PC-3 (cell line): ENCODE data around the gene TSSK2. TPM values are rescaled to one million over a fixed set of nuclear protein-coding genes. Genes with fewer than 3 reads are reported as not detected.

Experiments used
- ATAC-seq: fragments of 200-7000 bp; cut with Tn5 transposase; 2 replicates; pipeline ENCODE4 v1.9.1; 2020; ENCODE audit warnings: mild to moderate bottlenecking, moderate library complexity
- BruUV-seq: library from RNA; stranded (reverse); fragments of 400-500 nt; replicated peaks from 2 replicates; lab custom pipeline; 2021; lab: Mats Ljungman, UMichigan
- CTCF ChIA-PET: fragments of 300-600 bp; sonication (Branson Sonifier 250); formaldehyde crosslinking; loops from one replicate; lab custom pipeline; 2022; ENCODE audit warnings: antibody characterized with exemption; lab: Charles Lee
- POLR2A ChIA-PET: fragments of 300-600 bp; sonication (Branson Sonifier 250); formaldehyde crosslinking; loops from one replicate; lab custom pipeline; 2022; ENCODE audit warnings: antibody characterized with exemption; ENCODE audit not compliant: unreplicated experiment; lab: Charles Lee
- DNase-seq: peaks from one replicate; pipeline ENCODE4 v3.0.0-alpha.2; 2015
- H2AFZ ChIP-seq: fragments of 300-600 bp; sonication (generic); 2 replicates; pipeline ENCODE4 v1.6.0; 2016; ENCODE audit warnings: antibody characterized with exemption, low read length
- H3F3A ChIP-seq: fragments of 300-600 bp; sonication (generic); one replicate; pipeline ENCODE4 v1.6.0; 2017; ENCODE audit warnings: antibody characterized with exemption, low read length, control low read depth, mild to moderate bottlenecking; ENCODE audit not compliant: unreplicated experiment
- H3K27ac ChIP-seq: fragments of 300-600 bp; sonication (generic); 2 replicates; pipeline ENCODE4 v1.5.1; 2016; ENCODE audit warnings: mild to moderate bottlenecking, low read length
- H3K27me3 ChIP-seq: fragments of 300-600 bp; sonication (generic); 2 replicates; pipeline ENCODE4 v1.6.1; 2016; ENCODE audit warnings: low read length, mixed read lengths
- H3K36me3 ChIP-seq: fragments of 300-600 bp; sonication (generic); 2 replicates; pipeline ENCODE4 v1.6.1; 2016; ENCODE audit warnings: low read depth, mixed run types, low read length, mixed read lengths
- H3K4me1 ChIP-seq: fragments of 300-600 bp; sonication (generic); 2 replicates; pipeline ENCODE4 v1.5.1; 2016; ENCODE audit warnings: low read length; ENCODE audit not compliant: insufficient read depth
- H3K4me2 ChIP-seq: fragments of 300-600 bp; sonication (generic); 2 replicates; pipeline ENCODE4 v1.6.0; 2016; ENCODE audit warnings: low read length
- H3K4me3 ChIP-seq: fragments of 300-600 bp; sonication (generic); 2 replicates; pipeline ENCODE4 v1.5.1; 2016; ENCODE audit warnings: mild to moderate bottlenecking, low read length, mixed read lengths
- H3K79me2 ChIP-seq: fragments of 300-600 bp; sonication (generic); 2 replicates; pipeline ENCODE4 v1.6.1; 2017; ENCODE audit warnings: low read length, mixed read lengths
- H3K9ac ChIP-seq: fragments of 300-600 bp; sonication (generic); 2 replicates; pipeline ENCODE4 v1.6.0; 2016; ENCODE audit warnings: mild to moderate bottlenecking, low read length
- H3K9me2 ChIP-seq: fragments of 300-600 bp; sonication (generic); replicated peaks from 2 replicates; pipeline ENCODE4 v1.6.1; 2016; ENCODE audit warnings: mixed run types, low read length, mixed read lengths
- H3K9me3 ChIP-seq: fragments of 300-600 bp; sonication (generic); 2 replicates; pipeline ENCODE4 v1.6.1; 2016; ENCODE audit warnings: low read length, mixed read lengths
- H4K20me1 ChIP-seq: fragments of 300-600 bp; sonication (generic); 2 replicates; pipeline ENCODE4 v1.6.1; 2016; ENCODE audit warnings: low read length, mixed read lengths
- CTCF ChIP-seq: fragments of 300-600 bp; sonication (generic); conservative IDR thresholded peaks from 2 replicates; pipeline ENCODE4 v1.5.1; 2017; ENCODE audit warnings: antibody characterized with exemption, low read depth, mild to moderate bottlenecking, low read length
- EZH2 ChIP-seq: fragments of 300-600 bp; sonication (generic); IDR thresholded peaks from one replicate; pipeline ENCODE4 v1.6.1; 2017; ENCODE audit warnings: antibody characterized with exemption, mild to moderate bottlenecking, low read length; ENCODE audit not compliant: unreplicated experiment
- EZH2phosphoT487 ChIP-seq: fragments of 300-600 bp; sonication (generic); IDR thresholded peaks from 2 replicates; pipeline ENCODE4 v1.6.1; 2018; ENCODE audit warnings: mild to moderate bottlenecking, antibody characterized with exemption, low read length, borderline replicate concordance
- intact Hi-C: fragments of 100-400 bp; cut with micrococcal nuclease; formaldehyde crosslinking; loops from 2 replicates; pipeline ENCODE4 v1.9.0; 2023
- total RNA-seq: library from RNA; depleted of rRNA; stranded (reverse); fragments of >200 nt; gene quantifications from 2 replicates; pipeline ENCODE4 v1.2.3, GENCODE V29; 2014

TSSK2 gene
- total RNA-seq, 1 experiment from 2014 or later: not detected

- CTCF ChIA-PET: no interaction called here
- Histone ChIP-seq H3K9me2 (no peaks in the 10 kb centered on the region), H2AFZ (no peak overlapping the region), H3K27me3 (no peaks in the 10 kb centered on the region), H3K9me3 (no peaks in the 10 kb centered on the region), H3K4me2 (no peak overlapping the region), H3K27ac (no peak overlapping the region), H3K4me3 (no peak overlapping the region), H4K20me1 (peaks cover 17% of the 10 kb centered on the region; the same call in 1 of the 2 replicates), H3K79me2 (peaks cover 24% of the 10 kb centered on the region), H3K4me1 (peaks cover 13% of the 10 kb centered on the region), H3F3A (no peaks in the 10 kb centered on the region), H3K9ac (no peak overlapping the region), H3K36me3 (no peaks in the 10 kb centered on the region)
- ATAC-seq (no peak), DNase-seq (no peak)
- BruUV-seq: no TSS peak
- intact Hi-C loops: no loop called here
- POLR2A ChIA-PET: no interaction called here
- TF ChIP-seq EZH2: no peak
- TF ChIP-seq EZH2phosphoT487: no peak
- no peak for TF ChIP-seq CTCF
Measured at GRCh38 chr22:19124377-19124776, 6.7 kb upstream of the TSSK2 start.

GRCh38 chr22:19125011-19125410 lies 6.1 kb upstream of the TSSK2 start:
- no peaks in the 10 kb centered on the region for H3F3A ChIP-seq
- ATAC-seq: no peak
- H3K9ac ChIP-seq: no peak overlapping the region
- DNase-seq: no peak
- H3K9me3 ChIP-seq: no peaks in the 10 kb centered on the region
- no peaks in the 10 kb centered on the region for H3K27me3 ChIP-seq
- CTCF ChIA-PET: no interaction called here
- POLR2A ChIA-PET: no interaction called here
- H3K27ac ChIP-seq: no peak overlapping the region
- H4K20me1 ChIP-seq: peaks cover 14% of the 10 kb centered on the region; the same call in 1 of the 2 replicates
- H3K4me2 ChIP-seq: no peak overlapping the region
- H2AFZ ChIP-seq: no peak overlapping the region
- intact Hi-C loops: no loop called here
- peaks cover 18% of the 10 kb centered on the region for H3K79me2 ChIP-seq
- BruUV-seq: no TSS peak
- TF ChIP-seq EZH2phosphoT487: no peak
- no peak for TF ChIP-seq CTCF
- TF ChIP-seq EZH2: no peak
- no peaks in the 10 kb centered on the region for H3K36me3 ChIP-seq
- H3K4me1 ChIP-seq: peaks cover 8% of the 10 kb centered on the region
- H3K9me2 ChIP-seq: no peaks in the 10 kb centered on the region
- H3K4me3 ChIP-seq: no peak overlapping the region

GRCh38 chr22:19125474-19126308 lies 5.4 kb upstream of the TSSK2 start:
- BruUV-seq: no TSS peak
- Histone ChIP-seq H4K20me1 (peaks cover 7% of the 10 kb centered on the region; the same call in 1 of the 2 replicates), H2AFZ (no peak overlapping the region), H3K4me3 (no peak overlapping the region), H3K36me3 (no peaks in the 10 kb centered on the region), H3F3A (no peaks in the 10 kb centered on the region), H3K79me2 (peaks cover 11% of the 10 kb centered on the region), H3K9me2 (no peaks in the 10 kb centered on the region), H3K9me3 (no peaks in the 10 kb centered on the region), H3K27me3 (no peaks in the 10 kb centered on the region), H3K4me1 (peaks cover 1% of the 10 kb centered on the region), H3K4me2 (no peak overlapping the region), H3K9ac (no peak overlapping the region), H3K27ac (no peak overlapping the region)
- ATAC-seq (no peak), DNase-seq (no peak)
- CTCF ChIA-PET: no interaction called here
- intact Hi-C loops: no loop called here
- POLR2A ChIA-PET: no interaction called here
- no peak for TF ChIP-seq EZH2phosphoT487
- no peak for TF ChIP-seq CTCF
- no peak for TF ChIP-seq EZH2
